KOPT-K1 (cell line): ENCODE results near the gene CABLES2.

Experiments used
- H3K27ac ChIP-seq: fragments of 200-600 bp; sonication (generic); 2 replicates; pipeline ENCODE4 v1.5.1; 2016; ENCODE audit warnings: antibody characterized with exemption, mild to moderate bottlenecking, low read depth, low read length; ENCODE audit not compliant: poor library complexity, severe bottlenecking
- H3K36me3 ChIP-seq: fragments of 200-600 bp; sonication (generic); 2 replicates; pipeline ENCODE4 v1.5.1; 2017; ENCODE audit warnings: antibody characterized with exemption, mild to moderate bottlenecking, low read length, moderate library complexity; ENCODE audit not compliant: insufficient read depth
- H3K9me3 ChIP-seq: fragments of 200-600 bp; sonication (generic); 2 replicates; pipeline ENCODE4 v1.5.1; 2017; ENCODE audit warnings: antibody characterized with exemption, low read length, mild to moderate bottlenecking; ENCODE audit not compliant: insufficient read depth, poor library complexity, severe bottlenecking

CABLES2 gene

DNA sequence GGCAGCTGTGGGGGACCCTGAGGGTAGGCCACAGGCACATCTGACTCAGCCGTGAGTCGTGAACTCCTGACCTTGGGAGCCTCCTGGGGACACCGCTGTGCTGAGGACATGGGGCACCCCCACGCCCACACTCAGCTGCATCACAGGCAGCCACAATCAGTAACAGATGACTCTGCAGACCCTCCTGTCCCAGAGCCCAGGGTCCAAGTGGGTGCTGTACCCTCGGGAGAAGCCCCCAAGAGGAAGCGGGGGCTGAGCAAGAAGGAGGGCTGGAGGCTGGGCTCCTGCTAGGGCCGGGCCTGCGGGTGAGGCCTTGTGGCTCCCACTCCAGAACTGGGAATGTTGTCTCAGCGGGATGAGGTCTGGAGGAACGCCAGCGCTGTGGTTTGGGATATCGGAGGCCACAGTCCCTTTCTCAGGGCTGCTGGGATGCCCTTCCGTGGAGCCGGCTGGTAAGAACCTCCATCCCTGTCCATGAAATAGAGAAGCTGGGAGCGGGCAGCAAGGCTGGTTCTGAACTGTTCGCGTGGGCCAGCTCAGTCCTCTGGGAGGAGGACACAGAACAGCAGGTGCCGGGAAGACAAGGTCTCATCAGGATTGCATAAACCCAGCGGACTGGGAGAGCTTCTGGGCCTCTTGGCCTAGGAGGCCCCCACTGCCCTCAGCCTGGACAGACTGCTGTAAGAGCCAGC, 36.8 kb downstream of the CABLES2 start:
- no peaks in the 10 kb centered on the region for H3K9me3 ChIP-seq
- H3K36me3 ChIP-seq: no peaks in the 10 kb centered on the region

DNA sequence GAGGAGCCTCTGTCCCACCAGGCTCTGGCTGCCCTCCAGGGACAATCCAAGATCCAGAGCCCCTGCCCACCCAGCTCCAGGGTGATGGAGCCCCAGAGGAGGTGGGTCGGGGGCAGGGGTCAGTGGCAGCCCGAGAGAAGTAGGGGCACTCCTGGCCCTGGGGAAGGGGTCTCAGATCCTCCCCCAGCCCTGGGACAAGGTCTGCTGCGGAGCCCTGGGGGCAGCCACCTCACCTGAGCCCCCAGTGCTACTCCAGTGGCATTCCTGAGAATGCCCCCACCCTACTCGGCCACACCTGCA, 37.3 kb downstream of the CABLES2 start:
- Histone ChIP-seq H3K36me3 (no peaks in the 10 kb centered on the region), H3K27ac (no peak overlapping the region), H3K9me3 (no peaks in the 10 kb centered on the region)

More for the DNA sequence above, 36.8 kb downstream of the CABLES2 start:
- H3K27ac ChIP-seq: no peak overlapping the region

DNA sequence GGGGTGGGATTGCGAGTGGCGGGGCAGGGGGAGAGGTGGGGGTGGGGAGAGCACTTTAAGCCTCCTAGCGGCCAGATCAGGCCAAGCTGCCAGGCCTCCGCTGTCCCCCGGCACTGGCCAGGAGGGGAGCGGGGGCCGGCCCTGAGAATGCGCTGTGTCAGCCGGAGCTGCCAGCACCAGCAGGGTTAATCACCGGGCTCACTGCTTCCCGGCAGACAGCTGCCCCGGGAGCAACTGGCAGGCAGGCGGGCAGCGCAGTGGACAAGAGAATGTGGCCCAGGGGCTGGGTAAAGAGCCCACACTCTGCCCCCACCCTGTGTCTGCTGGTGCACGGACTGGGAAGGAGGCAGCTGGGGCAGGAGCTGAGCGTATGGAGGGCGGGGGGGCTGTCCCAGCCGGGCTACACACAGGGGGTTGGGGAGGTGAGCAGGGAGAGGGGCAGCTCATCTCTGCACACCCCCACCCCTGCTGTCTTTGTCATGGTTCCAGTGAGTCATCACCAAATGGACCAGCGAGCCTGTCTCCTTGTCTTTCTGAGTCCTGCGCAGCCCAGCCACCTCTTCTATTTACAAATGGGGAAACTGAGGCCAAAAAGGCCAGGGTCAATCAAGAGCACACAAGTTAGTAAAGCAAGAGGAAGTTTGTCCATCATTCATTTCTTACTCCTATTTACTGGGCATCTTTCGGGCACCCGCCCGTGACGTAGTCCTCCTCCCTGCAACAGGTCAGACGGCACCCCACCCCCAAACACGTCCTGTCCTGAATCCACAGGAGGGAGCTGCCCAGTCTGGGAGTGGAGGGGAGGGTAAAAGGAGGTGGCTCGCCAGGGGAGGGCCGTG, 37.9 kb downstream of the CABLES2 start:
- Histone ChIP-seq H3K27ac (no peak overlapping the region), H3K36me3 (no peaks in the 10 kb centered on the region), H3K9me3 (no peaks in the 10 kb centered on the region)

DNA sequence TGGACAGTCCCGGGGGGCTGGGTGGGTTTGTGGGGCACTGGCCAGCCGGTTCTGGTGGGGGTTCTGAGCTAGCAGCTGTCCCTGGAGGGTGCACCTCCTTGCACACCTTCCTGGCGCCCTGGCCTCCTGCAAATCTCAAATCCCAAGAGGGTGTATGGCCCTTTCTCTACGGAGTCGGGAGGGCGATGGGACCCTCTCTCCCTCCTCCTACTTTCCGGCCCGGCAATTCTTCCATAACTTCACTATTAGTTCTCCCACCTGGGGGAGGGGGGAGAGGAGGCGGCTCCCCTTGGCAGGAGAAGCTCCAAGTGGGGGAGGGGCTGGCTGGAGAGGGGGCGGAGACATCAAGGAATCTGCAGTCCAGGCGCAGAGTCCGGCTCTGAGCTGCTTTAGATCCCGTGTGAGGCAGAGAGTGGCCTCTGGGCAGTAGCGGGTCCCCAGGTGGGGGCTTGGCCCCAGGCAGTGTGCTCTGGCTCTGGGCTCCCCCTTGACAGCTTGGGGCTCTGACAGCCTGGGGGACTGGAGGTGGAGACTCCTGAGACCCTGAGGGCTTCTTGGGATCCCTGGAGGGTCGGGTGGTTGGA, 38.6 kb downstream of the CABLES2 start:
- Histone ChIP-seq H3K36me3 (no peaks in the 10 kb centered on the region), H3K9me3 (no peaks in the 10 kb centered on the region), H3K27ac (no peak overlapping the region)

DNA sequence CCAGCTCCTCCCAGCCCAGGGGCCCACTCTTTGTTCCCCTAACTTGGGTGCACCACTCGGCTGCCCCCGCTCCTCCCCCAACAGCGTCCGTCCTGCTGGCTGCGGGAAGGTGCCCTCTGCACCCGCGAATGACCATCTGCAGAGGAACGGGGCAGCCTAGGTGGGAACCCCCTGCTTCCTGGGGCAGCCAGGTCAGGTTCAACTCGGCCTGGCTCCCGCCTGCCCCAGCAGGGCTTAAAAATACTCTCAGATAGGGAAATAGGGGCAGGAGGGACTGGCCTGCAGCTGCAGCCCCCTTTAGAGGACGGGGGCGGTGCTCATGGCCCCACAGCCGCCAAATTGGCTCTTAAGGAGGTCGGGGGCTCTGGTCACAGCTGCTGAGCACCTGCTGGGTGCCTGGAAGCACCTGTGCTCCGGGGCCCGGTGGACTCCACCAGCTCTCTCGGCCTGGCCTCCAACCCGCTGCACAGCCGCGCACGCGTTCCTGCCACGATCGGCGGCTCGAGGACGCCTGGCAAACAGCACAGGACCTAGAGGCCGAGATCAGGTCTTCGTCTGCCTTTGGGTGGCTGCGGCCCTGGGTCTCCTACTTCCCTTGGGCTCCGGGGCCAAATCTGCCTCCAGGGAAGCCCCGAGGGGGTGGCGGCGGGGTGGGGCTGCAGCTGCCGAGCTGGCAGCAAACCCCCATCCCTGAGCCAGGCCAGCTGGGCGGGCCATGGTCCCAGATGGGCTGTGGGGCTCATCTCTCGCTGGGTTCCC, 39.3 kb downstream of the CABLES2 start:
- Histone ChIP-seq H3K9me3 (no peaks in the 10 kb centered on the region), H3K36me3 (no peaks in the 10 kb centered on the region), H3K27ac (no peak overlapping the region)

DNA sequence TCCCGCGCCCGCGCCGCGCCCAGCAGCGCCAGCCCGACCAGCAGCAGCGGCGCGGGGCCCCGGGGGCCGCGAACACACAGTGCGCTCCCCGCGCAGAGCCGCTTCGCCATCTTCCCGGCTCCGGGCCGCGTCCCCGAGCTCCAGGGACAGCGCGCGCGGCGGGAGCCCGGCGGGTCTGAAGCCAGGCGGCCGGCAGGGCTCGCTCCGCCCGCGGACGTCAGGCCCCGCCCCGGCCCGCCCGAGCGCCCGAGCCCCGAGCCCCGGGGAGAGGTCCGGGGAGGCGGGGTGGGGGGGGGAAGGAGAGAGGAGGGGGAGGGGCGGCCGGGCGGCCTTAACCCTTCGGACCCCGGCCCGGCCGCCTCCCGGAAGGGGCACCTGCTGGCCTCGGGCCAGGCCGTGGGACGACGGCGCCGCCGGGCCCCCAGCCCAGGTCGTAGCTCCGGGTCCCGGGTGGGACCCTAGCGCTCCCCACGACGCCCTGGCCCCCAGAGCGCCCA, 39.9 kb downstream of the CABLES2 start, which contains the start of gene LAMA5:
Gene LAMA5 (minus strand): TSS at position 177 of the 497 bp plus-strand sequence. CDS start 67 bp downstream, at position 110.
- H3K9me3 ChIP-seq: no peaks in the 10 kb centered on the region
- no peaks in the 10 kb centered on the region for H3K36me3 ChIP-seq
- no peak within 1 kb of the TSS for H3K27ac ChIP-seq

DNA sequence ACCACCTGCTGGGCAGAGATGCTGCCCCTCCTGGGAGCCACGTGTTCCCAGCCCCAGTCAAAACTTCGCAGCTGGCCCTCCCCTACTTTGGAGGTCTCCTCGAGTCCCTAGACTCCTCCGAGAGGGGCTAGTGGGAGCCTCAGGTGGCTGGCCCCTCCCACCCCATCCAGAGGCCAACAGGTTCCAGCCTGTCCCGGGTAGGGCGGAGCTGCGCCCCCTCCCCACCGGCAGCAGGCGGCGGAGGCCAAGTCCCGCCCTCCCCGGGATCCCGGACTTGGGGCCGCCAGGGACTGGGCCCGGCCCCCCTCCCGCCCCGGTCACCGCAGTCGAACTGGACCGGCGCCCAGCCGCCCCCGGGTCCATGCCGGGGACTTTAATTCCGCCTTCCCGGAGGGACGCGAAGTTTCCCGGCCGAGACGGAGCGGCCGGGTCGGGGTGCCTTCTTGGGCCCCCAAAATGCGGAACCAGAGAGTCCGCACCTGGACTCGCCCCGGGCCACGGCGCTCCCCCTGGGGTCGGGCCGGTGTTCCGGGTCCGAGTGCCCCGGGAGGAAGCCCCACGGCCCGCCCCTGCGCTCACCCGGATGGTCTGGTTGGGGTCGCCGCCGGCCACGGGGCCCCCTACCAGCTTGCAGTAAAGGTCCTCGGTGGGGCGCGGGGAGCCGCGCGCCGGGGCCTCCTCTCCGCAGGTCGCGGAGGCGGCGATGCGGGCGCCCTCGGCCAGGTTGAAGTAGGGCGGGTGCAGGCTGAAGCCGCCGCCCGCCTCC, 40.5 kb downstream of the CABLES2 start:
- no peaks in the 10 kb centered on the region for H3K9me3 ChIP-seq
- H3K36me3 ChIP-seq: no peaks in the 10 kb centered on the region
- H3K27ac ChIP-seq: no peak overlapping the region

DNA sequence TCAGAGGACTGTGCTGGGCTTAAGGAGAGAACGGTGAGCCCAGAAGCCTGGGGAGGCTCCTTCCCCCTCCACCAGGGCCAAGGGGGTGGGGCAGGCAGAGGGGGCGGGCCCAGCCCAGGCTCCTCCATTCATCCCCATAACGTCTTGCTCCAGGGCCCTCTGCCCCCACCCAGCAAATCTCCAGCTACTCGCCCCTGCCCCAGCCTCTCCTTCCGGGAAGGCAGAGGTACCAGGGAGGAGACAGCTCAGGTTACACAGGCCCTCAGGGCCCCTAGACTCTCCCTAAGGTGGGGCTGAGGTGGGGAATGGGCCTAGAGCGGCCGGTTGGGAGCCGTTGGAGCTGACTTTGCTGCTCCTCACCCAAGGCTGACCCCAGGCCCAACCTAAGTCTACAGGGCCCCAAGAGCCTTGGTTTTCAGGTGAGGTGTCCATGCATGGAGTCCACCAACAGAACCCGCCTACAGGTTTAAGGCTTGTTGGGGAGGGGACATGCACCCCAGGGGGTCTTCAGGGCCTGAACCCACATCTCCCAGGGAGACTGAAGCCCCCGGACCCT, 41.2 kb downstream of the CABLES2 start:
- H3K9me3 ChIP-seq: no peaks in the 10 kb centered on the region
- H3K27ac ChIP-seq: no peak overlapping the region
- no peaks in the 10 kb centered on the region for H3K36me3 ChIP-seq

DNA sequence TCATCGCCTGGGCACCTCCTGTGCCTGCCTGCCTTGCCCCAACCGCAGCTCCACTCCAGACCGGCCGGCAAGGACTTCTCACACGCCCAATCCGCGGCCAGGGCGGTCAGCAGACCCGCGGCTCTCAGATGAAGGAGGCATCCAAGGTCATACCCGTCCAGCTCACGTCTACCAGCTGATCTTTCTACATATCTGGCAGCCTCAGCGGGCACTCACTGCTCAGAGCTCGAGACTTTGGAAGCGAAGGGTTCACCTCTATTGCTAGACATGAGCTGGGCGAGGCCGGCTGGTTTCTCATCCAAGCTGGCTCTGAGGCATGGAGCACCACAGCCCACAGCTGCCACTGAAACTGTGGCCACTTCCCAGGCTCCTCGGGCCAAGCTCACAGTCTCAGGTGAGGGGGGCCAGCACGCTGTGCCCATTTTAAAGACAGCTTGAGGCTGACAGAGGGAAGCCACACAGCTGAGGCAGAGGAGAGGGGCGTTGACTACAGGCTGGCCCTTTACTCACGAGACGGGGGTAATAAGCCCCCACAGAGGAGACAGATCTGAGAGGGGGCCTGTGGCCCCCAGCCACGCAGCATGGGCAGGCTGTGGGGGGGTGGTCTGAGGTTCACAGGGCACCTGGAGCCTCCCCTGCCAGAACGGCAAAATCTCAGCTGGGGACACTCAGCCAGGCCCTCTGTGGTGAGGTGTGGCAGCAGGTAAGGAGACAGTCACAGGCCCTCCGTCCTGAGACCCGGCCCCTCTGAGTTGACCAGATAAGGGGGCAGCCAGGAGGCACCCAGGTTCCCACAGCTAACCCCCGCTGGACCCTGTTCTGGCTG, 42.0 kb downstream of the CABLES2 start:
- Histone ChIP-seq H3K27ac (no peak overlapping the region), H3K36me3 (no peaks in the 10 kb centered on the region), H3K9me3 (no peaks in the 10 kb centered on the region)

DNA sequence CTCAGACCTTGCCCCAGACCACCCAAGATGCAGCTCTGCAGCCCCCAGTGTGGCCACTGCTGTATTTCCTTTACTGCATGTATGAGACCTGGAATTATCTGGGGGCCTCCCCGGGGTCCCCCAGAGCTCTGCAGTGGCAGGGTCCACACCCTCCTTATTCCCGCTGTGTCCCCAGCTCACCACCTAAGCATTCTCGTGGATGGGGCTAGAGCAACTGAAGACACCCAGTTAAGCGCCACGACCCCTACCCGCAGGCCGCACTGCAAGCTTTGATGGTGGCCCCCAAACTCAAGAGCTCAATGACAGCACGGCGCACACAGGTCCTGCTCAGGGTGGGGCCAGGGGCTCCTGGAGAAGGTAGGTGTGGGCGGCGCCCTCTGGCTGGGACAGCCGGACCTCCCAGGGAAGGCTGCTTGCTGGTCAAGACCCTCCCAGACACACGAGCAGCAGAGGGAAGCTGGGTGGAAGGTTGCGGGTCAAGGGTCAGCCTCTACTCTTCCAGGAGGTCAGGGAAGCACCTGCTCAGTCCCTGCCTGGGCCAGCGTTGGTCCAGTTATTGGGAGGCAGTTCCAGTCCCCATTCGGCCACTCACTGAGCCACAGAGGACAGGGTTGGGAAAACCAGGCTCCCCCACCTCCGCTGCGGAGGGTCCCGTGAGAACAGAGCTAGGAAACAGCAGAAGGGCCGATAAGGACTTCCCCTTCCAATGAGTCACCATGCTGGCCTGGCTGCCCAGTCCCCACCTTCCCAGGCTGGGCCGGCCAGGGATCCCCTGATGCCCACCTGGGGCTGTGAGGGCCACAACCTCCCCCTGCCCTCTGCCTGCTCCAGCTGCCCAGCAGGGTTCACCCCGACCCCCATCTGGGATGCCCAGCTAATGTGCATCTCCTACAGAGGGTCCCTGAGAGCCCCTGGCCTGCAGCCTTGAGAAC, 42.9 kb downstream of the CABLES2 start:
- Histone ChIP-seq H3K9me3 (no peaks in the 10 kb centered on the region), H3K27ac (no peak overlapping the region), H3K36me3 (no peaks in the 10 kb centered on the region)

DNA sequence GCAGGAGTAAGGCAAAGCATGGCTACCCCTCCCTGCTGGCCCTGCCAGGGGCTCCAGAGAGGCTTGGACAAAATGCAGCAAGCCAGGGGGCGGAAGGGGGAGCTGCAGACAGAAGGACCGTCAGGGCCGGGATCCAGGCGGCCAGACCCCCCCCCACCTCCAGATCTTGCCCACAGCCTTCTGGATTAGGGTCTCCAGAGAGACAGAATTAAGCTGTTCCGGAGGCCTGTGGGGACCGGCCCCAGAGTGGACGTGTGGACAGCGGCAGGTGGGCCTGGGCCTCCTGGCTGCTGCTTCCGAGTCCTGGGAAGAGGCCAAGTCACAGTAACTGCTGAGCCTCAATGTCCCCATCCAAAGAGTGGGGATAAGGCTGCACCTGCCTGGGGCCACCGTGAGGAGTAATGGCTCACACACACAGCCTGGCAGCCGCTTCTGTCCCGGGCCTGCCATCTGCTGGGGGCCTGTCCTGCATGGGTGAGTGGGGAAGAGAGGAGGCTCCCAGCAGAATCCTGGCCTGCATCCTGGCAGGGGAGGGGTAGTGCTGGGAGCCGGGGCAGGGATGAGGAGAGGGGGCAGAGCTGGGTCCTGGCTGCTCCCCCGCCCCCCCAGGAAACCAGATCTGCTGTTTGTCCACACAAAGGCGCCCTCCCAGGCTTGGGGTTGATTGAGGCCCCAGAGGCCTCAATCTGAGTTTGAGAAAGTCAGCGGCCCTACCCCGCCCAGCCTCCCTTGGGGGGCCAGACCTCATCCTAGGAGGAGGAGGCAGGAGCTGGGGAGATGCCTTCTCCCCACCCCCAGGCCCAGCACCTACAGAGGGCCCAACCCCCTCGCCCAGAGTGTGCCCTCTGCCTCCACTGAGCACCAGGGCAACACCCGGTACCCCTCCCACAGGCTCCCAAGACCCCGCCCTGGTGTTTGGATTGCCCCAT, 43.8 kb downstream of the CABLES2 start:
- Histone ChIP-seq H3K36me3 (no peaks in the 10 kb centered on the region), H3K27ac (no peak overlapping the region), H3K9me3 (no peaks in the 10 kb centered on the region)

DNA sequence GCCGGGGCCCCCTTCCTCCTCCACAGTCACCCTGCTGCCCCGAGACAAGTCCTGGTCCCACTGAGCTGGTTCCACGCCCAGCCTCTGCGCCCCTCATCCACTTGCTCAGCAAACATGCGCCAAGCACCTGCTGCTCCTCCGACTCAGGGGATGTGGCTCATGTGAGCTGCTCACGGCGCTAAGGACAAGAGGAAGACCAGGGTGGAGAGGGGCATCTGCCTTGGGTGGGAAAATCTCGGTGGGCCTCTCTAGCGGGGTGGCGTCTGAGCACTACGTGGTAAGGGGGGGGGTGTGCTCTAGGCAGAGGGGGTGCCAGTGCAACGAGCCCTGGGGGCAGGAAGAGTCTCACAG, 44.5 kb downstream of the CABLES2 start:
- no peaks in the 10 kb centered on the region for H3K9me3 ChIP-seq
- H3K36me3 ChIP-seq: no peaks in the 10 kb centered on the region
- H3K27ac ChIP-seq: no peak overlapping the region
